ENCODE measurements around the gene PROM1.

GRCh38 chr4:16065066-16065465, 18.8 kb downstream of the PROM1 start:
- TF ChIP-seq RAD21 (CRISPR knock-in tag; conservative IDR thresholded peaks at IDR 0.05 in 1 of 2, IDR thresholded peaks at IDR 0.05 in 1 of 2) (no peak), ZNF274 (IDR thresholded peaks at IDR 0.05; ENCODE audit: borderline replicate concordance, low read depth, low read length) (no peak), CBX1 (IDR thresholded peaks at IDR 0.05; ENCODE audit: low read depth) (no peak), POLR2A (conservative IDR thresholded peaks at IDR 0.05) (no peak), PURB (CRISPR knock-in tag; IDR thresholded peaks at IDR 0.05; ENCODE audit: low read depth) (no peak), CTCF (IDR thresholded peaks at IDR 0.05 in 2 of 3, conservative IDR thresholded peaks at IDR 0.05 in 1 of 3; ENCODE audit: insufficient read depth in 2 of 3, low read depth in 1 of 3, low read length in 3 of 3) (no peak), ZNF589 (CRISPR knock-in tag; IDR thresholded peaks at IDR 0.05; ENCODE audit: low read depth) (no peak), PBX2 (CRISPR knock-in tag; IDR thresholded peaks at IDR 0.05; ENCODE audit: low read depth) (no peak), PBX2 (tag; conservative IDR thresholded peaks at IDR 0.05; ENCODE audit: low read depth) (no peak), FOXJ2 (tag; IDR thresholded peaks at IDR 0.05) (no peak), POLR2AphosphoS5 (IDR thresholded peaks at IDR 0.05; ENCODE audit: control insufficient read depth, insufficient read depth, low read depth, low read length) (no peak), RBBP5 (IDR thresholded peaks at IDR 0.05; ENCODE audit: borderline replicate concordance, insufficient read depth, low read length, poor library complexity, severe bottlenecking) (no peak), STAT5B (CRISPR knock-in tag; IDR thresholded peaks at IDR 0.05) (no peak)
- TF ChIP-seq, protein P1, sequence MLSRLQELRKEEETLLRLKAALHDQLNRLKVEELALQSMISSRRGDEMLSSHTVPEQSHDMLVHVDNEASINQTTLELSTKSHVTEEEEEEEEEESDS (CRISPR knock-in tag; IDR thresholded peaks at IDR 0.05): no peak

Data from K562 (cell line).